Stimulated activated CD4-positive, alpha-beta T cell treated with anti-CD3 and anti-CD28 coated beads, TNF-alpha, amount 100 ng/mL, for 1 hour (primary cell): ENCODE data around the gene R3HDM4.
"Not testable (repeated sequence)": the region's sequence is repeated elsewhere in the genome, so short reads cannot be mapped to it uniquely, and the experiment has no call there.

Experiments used
- DNase-seq, 3 donors: peaks; one replicate each; pipeline ENCODE4 v3.0.0-alpha.2; 2020; ENCODE audit warnings: low read depth in 3 of 3, low spot score in 1 of 3

Gene R3HDM4

GRCh38 chr19:861756-862580, 51.1 kb downstream of the R3HDM4 start:
- DNase-seq = peak in 2 of 3 donors; percentile 45 to 59

- no peak for DNase-seq
These were observed 51.8 kb downstream of the R3HDM4 start for GRCh38 chr19:861141-861755.

GRCh38 chr19:858868-859843, 53.9 kb downstream of the R3HDM4 start, which contains the start of gene CFD:
Gene CFD, plus strand, starts transcription at chr19:859664. Its CDS starts 26 bp downstream, at chr19:859690.
- no peak for DNase-seq

GRCh38 chr19:858284-858683, 54.7 kb downstream of the R3HDM4 start:
- DNase-seq = no peak

- no peak for DNase-seq
These were observed 57.4 kb downstream of the R3HDM4 start for GRCh38 chr19:855566-856120.

- DNase-seq = no peak
These were observed 57.9 kb downstream of the R3HDM4 start for GRCh38 chr19:855142-855541.

- no peak for DNase-seq
These were observed 58.5 kb downstream of the R3HDM4 start for GRCh38 chr19:854549-854948.

GRCh38 chr19:853614-854220, 59.3 kb downstream of the R3HDM4 start:
- DNase-seq = not testable (repeated sequence)

GRCh38 chr19:853014-853585, 59.9 kb downstream of the R3HDM4 start:
- no peak for DNase-seq

GRCh38 chr19:852136-853013, 60.6 kb downstream of the R3HDM4 start, which contains the start of gene ELANE:
Gene ELANE, plus strand, starts transcription at chr19:852303. Its CDS starts 26 bp downstream, at chr19:852329.
- no peak for DNase-seq

GRCh38 chr19:850979-851335, 62.1 kb downstream of the R3HDM4 start:
- DNase-seq = no peak

- DNase-seq = no peak
These were observed 62.6 kb downstream of the R3HDM4 start for GRCh38 chr19:850221-850978.

GRCh38 chr19:849195-849594, 63.8 kb downstream of the R3HDM4 start:
- DNase-seq = not testable (repeated sequence)

GRCh38 chr19:848386-848921, 64.6 kb downstream of the R3HDM4 start:
- DNase-seq = no peak
